ENCODE results near the gene TMEM170B.

The TMEM170B gene

DNA sequence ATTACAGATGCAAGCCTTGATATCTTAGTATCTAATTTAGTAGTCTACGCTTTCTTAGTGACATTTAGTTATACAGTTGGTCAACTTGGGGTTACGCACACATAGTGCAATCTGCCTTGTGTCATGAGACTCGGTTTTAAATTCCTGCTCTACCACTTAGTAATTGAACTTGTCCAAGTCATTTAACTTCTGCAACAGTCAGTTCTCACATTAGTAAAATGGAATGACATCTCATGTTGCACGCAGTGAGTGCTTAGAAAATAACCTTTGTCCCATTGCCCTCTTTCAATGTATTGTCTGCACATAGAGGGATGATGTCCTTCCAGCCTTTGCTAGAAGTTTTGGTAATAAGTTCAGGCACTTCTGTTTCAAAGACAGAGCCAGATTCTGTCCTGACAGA is 48.6 kb downstream of the TMEM170B start:
- DNase-seq (ENCODE audit: low spot score), result no peak

DNA sequence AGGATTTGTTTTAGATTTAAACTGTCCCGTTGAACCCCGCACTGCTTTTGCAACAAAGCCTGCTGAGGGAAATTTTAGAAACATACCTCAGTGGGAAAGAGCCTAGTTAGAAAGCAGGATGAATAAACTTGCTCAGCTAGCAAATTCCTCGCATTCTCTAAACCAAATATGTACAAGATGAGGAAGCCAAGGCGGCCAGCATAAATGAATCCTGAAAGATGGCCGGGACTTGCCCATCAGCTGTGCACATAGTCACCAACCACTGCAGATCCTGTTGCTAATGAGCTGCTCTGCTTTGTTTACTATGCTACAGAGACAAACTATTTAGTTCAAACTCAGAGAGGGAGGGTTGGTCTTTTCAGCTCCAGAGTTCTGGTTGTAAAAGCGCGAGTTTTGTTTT is 49.0 kb downstream of the TMEM170B start:
- DNase-seq (ENCODE audit: low spot score), result no peak

DNA sequence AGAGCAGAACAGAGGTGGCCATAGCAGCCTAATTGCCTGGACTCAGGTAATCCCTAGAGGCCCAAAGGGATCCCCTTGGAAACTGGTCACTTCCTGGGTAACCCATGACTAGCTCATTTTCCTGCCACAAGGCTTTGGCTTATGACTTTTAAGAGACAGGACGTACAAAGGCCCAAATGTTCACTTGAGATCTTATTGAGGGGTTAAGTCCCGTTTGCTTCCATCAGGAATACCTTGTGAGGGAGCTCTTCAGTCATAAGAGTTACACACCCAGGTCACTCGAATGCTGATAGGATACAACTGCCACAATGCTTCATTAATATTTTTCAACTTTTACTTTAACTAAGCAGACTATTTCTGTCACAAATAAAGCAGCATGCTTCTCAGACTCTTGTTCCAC is 51.7 kb downstream of the TMEM170B start:
- DNase-seq (ENCODE audit: low spot score), result no peak

DNA sequence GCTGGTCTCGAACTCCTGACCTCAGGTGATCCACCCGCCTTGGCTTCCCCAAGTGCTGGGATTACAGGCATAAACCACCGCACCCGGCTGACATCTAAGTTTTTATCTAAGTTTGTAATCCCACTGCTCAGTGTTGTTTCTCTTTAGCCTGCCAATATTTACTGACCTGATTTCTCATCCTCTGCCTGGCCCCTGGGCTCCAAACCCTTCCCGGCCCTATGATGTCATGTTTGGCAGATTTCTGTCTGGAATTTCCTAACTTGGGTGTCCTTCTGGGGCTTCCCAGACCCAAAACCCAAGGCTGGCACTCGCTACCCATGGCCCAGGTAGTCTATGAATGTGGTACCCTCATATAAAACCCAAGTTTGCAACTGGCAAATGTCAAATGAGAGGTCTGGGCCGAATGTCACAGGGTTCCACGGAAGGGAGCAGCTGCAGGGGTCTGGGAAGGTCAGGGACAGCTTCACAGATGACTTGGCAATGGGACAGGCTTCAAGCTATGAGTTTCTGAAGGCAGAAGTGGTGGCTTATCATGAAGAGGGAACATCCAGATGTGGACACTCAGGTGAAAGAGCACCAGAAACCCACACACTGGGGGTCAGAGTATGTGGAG is 54.9 kb downstream of the TMEM170B start:
- no peak for DNase-seq (ENCODE audit: low spot score)

DNA sequence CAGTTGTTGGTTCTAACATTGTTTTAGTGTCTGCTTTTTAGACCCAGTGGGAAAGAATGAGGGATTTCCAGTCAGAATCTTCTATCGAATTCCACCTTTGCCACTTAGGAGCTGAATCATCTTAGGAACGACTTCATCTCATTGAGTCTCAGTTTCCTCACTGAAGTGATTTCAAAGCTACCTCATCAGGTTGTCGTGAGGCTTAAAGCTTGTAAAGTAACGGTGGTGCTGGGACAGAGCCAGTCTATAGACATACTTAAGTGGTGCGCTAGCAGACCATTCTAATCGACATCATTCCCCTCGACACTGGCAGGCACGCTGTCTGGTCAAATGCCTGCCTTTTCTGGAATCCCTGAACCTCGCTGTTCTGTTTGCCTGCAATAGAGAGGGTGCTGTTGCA is 55.5 kb downstream of the TMEM170B start:
- DNase-seq (ENCODE audit: low spot score), result no peak

DNA sequence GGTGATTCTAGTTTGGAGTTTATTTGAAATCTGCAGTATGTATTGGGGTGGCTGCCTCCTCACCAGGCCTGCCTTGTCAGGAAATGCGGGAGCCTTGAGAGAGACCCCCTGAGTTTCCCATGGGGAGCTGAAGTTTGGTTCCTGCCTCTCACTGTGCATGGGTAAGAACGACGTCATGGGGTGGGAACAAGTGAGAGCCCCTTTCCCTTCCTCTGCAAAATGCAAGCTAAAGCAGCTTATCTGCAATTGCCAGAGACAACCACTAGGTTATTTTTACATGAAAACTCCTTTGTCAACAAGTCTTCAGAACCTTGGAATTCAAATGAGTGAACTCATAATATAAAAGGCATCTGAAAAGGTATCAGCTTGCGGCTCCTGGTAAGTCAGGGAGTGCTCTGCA is 58.4 kb downstream of the TMEM170B start:
- no peak for DNase-seq (ENCODE audit: low spot score)

DNA sequence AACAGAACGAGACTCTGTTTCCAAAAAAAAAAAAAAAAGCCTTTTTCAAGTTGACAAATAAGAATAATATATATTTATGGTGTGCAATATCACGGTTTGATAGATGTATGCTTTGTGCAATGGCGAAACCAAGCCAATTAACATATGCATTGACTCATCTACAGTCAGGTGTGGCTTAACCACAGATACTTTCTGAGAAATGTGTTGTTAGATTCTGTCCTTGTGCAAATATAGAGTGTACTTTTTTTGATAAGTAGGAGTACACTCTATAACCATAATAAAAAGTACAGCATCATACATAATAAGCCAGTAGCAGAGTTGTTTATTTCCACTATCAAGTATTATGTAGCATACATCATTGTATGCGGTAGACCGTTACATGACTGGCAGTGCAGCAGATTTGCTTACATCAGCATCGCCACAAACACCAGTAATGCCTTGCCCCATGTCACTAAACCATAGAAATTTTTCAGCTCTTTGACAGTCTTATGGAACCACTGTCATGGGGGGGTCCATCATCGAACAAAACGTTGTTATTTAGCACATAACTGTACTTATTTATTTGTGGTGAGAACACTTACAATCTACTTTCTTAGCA is 59.2 kb downstream of the TMEM170B start:
- DNase-seq (ENCODE audit: low spot score), result no peak

DNA sequence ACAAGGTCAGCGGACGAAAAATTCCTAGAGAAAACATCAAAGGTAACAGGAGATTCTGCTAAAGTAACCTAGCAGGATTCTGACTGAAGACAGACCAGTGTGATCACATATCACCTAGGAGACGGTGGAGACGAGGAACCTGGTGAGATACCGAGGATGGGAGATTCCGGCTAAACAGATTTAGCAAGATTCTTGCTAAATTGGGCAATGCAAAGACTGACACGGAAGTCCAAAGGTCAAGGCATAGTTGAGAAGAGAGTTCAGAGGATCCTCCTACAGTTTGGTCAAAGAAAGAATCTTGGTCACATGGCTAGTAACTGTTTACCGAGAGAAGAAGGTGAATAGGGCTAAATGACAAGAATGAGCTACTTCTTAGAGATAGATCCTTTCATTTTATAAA is 61.1 kb downstream of the TMEM170B start:
- peak; percentile 22 for DNase-seq (ENCODE audit: low spot score)

DNA sequence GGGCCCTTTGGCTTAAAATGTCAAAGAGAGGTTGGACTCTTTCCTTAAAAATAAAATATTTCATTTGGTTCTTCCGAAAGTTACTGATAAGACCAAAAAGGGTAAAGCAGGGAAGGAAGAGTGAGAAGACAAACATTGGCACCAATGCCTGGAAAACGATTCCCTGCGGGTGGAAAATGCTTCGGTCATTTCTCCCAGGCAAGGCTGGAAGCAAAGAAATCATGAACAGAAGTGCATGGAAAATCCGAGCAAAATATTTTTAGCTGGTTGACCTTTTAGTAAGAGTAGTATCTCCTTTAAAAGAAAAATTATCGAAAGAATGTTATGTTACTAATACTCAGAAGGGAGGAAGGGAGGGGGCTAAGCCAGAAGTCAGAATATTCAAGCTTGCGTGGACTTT is 62.7 kb downstream of the TMEM170B start:
- no peak for DNase-seq (ENCODE audit: low spot score)

DNA sequence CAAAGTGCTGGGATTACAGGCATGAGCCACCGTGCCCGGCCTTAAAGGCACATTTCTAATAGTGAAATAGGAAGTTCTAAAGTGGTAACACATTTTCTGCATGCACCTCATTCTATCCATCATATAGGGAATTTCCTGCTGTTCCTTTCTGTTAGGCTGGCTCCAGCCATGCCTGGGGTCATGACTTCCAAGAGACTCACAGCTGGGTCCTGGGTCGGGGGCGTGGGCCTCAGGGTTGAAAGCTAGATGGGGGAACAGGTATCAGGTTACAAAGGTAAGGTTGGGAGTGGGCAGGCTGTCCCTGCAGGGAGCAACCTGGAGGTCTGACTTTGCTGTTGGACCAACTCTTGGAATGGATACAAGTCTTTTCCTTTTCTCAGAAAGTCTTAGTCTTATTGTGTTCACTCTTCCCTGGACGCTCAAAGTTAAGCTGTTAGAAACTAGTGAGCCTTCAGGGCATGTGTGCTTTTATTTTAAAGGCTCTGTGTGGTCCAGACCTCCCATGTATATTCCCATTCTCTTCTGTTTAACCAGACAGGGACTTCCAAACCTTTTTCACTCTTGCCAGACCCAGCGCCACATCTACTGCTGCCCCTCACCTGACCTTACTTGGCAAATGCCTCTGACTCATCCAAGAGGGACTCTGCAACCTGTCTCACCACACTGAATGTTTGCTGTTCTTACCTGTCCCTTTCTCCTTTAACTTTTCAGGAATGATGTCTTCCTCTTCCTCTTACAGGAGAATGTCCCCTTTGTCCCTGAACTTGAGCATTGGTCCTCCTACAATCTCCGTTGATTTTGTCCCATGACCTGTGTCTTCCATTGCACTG is 64.4 kb downstream of the TMEM170B start:
- no peak for DNase-seq (ENCODE audit: low spot score)

DNA sequence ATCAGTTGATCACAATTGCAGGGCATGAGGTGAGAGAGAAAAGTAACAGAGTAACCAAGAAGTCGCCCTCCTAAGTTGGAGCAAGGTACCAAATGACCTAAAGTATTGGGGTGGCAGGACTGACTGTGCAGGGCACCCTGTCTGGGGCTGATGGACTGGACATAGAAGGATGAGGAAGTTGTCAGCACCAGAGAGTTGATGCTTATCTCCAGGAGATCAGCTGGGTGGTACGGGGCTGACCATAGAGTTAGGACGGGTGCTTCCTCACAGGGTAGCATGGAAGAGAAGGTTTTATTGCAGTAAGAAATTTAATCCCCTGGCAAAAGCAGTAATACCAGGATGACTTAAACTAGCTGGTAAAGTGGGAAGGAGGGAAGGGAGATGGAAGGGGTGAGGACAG is 66.7 kb downstream of the TMEM170B start:
- no peak for DNase-seq (ENCODE audit: low spot score)

DNA sequence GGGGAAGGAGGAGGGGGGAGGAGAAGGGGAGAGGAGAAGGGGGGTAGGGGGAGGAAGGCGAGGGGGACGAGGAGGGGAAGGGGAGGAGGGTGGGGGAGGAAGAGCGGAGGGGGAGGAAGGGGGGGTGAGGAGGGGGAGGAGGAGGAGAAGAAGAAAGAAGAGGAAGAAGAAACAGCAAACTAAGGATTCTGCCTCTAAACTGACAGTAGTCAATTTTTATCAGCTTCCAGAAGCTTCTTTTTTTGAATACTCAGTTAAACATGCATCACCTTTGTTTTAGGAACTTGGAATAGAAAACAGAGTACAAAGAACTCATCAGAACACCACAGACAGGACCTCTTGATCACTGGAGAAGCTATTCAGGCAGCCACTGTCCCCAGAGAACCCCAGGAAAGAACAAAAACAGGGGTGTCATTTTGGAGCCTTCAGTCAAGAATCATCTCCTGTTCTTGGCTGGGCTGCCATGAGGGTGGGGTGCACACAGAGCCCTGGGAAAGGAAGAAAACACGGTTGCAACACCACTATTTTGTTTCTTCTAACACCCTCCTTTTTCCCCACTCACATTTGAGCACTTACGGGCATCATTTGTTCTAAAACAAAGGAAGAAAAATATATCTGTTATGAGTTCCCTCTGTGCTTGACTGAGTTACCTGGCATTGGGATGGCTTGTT is 67.4 kb downstream of the TMEM170B start:
- no peak for DNase-seq (ENCODE audit: low spot score)

DNA sequence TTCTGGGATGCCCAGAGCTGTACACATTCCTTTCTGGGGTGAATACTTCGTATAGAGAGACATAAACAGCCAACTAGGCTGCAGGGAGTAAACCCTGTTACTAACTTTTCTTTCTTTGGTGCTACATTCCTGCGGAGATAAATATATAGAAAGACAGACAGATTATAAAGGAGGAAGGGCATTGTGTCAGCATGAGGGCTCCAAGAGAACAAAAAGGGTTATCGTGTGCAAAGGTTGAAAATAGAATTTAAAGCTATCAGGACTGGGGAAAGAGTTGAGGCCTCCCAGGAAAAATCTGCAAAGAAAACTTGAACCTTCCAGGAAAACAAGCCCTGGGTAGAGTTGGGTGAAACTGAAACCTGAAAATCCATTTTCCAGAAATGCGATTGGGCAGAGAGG is 68.0 kb downstream of the TMEM170B start:
- no peak for DNase-seq (ENCODE audit: low spot score)

DNA sequence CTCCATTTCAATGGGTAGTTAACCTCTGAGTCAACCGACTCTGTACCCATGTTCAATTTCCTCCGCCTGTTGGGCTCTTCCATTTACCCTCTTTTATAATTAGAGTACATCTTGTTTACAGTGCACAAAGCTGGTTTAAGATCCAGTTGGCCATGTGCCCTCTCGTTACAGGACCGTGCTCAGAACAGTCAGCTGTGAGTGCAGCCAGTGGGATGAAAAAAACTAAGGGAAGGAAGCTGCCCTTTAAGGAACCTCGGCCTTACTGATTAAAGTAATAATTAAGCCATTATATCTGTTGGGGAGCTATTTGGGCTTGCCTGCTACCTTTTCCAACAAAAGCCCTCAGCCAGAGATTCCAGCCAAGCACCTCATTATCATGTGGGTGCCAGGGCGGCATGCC is 68.8 kb downstream of the TMEM170B start:
- DNase-seq (ENCODE audit: low spot score), result no peak

DNA sequence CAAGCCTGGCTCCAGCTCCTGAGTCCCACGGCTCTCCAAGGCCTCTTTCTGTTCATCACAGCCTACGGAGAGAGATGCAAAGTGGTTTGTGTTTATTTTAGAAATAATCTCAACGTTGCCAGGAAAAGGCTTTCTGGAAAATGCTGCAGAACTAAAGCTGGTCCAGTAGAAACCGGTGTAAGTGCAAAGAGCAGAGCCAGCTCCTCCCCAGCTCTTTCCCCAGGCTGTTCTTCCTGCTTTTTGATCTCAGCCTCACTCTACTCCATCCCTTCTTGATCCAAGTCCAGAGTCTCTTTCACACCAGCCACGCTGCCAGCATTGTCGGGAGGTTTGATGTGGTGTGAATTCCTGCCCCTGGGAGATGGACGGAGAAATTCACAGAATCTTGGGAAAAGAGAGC is 69.8 kb downstream of the TMEM170B start:
- DNase-seq (ENCODE audit: low spot score), result no peak

DNA sequence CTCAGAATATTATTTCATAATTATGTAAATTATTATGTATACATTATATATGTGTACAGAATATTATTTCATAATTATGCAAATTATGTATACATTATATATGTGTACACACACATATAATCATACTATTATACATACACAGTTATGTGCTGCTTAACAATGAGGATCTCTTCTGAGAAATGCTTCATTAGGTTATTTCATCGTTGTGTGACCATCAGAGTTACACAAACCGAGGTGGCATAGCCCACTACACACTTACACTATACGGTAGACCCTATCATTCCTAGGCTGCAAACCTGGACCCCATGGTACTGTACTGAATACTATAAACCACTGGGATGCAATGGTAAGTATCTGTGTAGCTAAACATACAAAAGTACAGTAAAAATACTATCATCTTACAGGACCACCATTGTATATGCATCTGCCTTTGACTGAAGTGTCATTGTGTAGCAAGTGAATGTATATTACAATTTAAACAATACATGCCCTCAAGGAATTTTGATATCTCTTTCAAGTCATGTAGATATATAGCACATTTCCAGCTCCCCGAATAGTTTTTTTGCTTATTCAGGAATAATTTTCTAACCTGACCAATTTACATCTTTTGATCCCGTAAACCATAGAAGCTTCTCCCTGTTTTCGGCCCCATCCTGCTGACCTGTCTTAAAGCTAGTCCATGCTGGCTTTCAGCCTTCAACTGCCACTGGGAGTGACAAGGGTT is 71.2 kb downstream of the TMEM170B start:
- DNase-seq (ENCODE audit: low spot score), result no peak

DNA sequence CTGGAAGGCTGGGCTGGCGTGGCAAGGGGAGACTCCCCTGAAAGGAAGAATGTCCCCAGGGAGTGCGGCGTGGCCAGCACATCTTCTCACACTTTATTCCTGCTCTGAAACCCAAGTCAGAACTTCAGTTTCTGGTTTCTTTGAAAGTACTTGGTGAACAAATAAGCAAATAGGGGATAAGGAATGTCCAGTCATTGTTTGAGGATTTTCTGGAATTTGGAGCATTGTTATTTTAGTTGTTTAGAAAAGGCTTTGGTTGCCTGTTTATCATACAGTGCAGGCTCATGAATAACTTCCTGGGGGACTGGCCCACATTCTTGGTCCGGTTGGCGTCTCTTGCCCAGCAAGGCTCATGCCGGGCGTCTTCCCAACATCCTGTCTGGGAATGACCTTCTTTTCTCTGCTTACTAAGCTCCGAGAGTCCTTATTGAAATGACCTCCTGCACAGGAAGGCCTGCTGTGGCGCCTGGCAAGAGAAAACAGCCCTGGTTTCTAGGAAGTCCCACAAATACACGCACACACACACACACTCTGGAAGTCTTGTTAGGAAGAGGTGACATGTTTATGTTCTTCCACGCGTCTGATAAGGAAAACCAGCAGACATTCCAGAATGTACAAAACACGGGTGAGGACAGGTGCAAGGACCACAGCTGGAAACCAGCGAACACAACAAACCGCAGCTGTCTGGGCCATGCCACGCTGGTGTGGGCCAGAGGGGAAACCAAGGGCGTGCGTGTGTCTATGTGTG is 71.9 kb downstream of the TMEM170B start:
- DNase-seq (ENCODE audit: low spot score), result no peak

DNA sequence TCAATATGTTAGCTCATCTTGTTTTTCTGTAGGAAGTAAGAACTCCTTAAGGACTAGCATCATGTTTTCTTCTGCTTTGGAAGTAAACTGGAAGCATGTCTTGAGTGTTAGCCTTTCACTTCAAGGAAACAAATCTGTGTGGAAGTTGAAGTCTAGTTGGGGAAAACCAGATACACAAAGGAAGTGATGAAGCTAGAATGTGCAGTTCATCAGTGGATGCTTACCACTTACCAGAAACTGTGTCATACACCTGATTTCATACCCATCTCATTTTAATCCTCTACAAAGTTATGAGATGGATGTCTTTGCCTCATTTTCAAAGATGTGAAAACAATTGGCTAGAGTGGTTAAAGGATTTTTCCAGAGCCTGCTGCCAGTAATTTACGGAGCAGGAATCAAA is 75.8 kb downstream of the TMEM170B start:
- no peak for DNase-seq (ENCODE audit: low spot score)

DNA sequence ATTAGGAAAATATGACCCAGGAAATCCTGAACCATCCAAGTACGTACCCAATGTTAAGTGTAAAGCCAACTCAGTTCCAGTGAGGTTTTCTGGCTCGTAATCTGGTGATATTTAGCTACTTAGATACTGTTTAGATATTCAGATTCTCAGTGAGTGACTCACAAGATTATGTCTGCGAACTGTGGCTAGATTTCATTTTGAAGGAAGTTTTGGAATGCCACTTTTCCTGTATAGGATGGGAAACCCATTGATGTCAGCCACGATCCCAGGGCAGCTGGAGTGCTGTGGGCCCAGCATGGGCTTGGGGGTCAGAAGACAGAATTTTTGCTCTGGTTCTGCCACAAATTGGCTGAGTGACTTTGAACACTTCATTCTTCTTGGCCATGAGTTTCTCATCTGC is 76.3 kb downstream of the TMEM170B start:
- DNase-seq (ENCODE audit: low spot score), result no peak

DNA sequence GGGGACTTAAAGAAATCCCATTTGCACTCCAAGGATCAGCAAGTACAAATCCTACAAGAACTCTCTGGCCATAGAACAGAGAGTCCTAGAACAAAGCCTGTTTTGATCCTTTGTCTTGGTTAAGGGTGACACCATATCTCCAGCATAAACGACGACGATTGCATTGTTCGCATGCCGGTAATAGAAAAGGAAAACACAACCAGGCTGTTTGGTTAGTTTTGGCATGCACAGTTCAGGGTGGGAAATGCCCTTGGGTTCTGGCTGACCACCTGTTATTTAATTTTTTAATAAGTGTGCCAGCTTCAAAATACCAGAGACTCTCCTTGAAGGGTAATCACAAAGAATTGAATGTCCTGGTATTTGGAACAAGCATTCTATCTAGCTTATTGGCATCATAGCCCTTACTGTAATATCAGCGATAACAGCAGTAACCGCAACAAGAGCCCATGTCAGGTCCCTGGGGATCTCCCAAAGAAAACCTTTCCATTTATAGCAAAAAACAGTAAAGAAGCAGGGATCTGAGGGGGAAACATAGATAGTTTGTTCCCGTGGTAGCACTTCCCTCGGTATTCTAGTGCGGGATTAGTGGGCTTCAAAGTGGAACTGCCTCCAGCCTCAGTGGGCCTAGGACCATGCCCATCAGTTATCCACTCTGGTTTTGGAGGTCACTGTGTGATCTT is 77.1 kb downstream of the TMEM170B start:
- no peak for DNase-seq (ENCODE audit: low spot score)

DNA sequence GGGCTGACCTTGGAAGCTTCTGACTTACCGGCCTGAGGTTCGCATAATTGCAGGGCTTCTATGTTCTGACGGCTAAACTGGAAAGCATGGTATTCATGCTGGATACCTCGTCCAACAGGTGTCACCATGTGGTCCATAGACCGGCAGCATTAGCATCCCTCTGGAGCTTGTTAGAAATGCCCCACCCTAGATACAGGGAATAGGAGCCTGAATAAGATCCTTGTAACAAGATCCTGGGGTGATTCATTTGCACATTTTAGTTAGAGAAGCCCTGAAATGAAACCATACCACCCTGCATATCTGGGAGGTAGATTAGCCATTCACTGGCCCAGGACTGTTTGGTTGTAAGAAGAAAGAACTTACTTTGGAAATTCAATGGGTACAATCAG is 77.7 kb downstream of the TMEM170B start:
- DNase-seq (ENCODE audit: low spot score), result no peak
